ACHN (cell line): Measurements from ENCODE around the gene CNBP.
"Not testable (repeated sequence)": the region's sequence is repeated elsewhere in the genome, so short reads cannot be mapped to it uniquely, and the experiment has no call there.

ENCODE experiments used
- DNase-seq: peaks from one replicate; pipeline ENCODE4 v3.0.0-alpha.2; 2015
- in situ Hi-C: cut with HindIII; loops from 2 replicates; pipeline ENCODE4 v1.10.0; 2017; ENCODE audit warnings: low sequenced_read_pairs, low pct_ligation_motif_present, low pct_unique_long_range_greater_than_20kb

CNBP gene

GRCh38 chr3:129183569-129184395, at the start of gene CNBP:
Gene CNBP, minus strand, starts transcription at chr3:129183896. Its CDS starts 12,139 bp downstream, at chr3:129171757.
- in situ Hi-C loops, result no loop called here
- peak; percentile 92 for DNase-seq

- in situ Hi-C loops, result no loop called here
- no peak for DNase-seq
Measured at GRCh38 chr3:129231331-129232119, 47.8 kb upstream of the CNBP start.

- in situ Hi-C loops, result no loop called here
- DNase-seq, result peak; percentile 54
Measured at GRCh38 chr3:129230311-129231019, 46.8 kb upstream of the CNBP start.

DNA sequence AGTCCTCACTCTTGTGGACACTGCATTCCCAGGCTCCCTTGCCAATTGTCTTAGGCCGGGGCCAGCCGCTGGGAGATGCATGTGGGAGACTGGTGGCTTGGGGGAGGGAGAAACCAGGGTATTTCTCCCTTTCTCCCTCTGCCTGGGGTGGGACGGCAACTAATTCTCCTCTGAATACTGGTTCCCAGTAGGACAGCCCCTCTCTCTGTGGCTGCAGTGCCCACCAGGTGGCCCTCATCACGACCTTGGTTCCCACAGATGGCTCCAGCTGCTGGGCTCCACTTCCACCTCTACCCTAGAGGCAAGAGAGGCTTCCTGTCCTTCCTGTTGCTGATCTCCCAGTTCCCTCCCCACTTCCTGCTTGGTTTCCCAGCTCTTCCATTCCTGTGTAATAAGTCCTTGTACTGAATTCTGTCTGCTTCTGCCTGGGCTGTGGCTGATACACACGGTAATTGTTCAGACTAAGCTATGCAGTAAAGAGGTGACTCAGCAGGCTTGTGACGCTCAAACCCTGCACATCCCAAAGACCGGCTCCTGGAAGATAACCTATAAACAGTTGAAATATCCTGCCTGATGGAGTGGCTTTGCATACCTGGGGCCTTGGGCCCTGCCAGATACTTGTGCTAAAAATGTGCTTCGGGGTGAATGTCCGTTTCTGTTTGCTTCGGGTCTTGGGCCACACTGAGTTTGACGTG, 45.3 kb upstream of the CNBP start:
- in situ Hi-C loops, result no loop called here
- DNase-seq, result peak; percentile 14

- peak; percentile 81 for DNase-seq
- in situ Hi-C loops, result no loop called here
Measured at GRCh38 chr3:129226374-129226773, 42.7 kb upstream of the CNBP start.

GRCh38 chr3:129224984-129225393, 41.3 kb upstream of the CNBP start:
- in situ Hi-C loops, result no loop called here
- peak; percentile 54 for DNase-seq

- DNase-seq, in situ Hi-C loops: not testable (repeated sequence)
Measured at GRCh38 chr3:129224387-129224786, 40.7 kb upstream of the CNBP start.

- DNase-seq, result no peak
- in situ Hi-C loops, result no loop called here
Measured at GRCh38 chr3:129218742-129219141, 35.0 kb upstream of the CNBP start.

DNA sequence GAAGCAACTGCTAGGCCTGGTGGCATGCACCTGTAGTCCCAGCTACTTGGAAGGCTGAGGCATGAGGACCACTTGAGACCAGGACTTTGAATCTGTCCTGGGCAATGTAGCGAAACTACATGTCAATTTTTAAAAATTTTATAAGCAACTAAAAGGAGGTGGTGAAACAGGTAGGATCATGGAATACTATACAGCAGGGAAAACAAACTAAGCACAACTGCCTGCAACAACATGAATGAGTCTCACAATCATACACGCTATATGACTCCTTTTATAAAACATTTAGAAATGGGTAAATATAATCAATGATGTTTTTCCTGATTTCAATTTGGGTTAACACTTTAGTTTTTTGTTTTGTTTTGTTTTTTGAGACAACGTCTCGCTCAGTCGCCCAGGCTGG, 29.5 kb upstream of the CNBP start:
- in situ Hi-C loops, result no loop called here

GRCh38 chr3:129211772-129212171, 28.1 kb upstream of the CNBP start:
- in situ Hi-C loops, result no loop called here
- peak; percentile 87 for DNase-seq

More for the DNA sequence above, 29.5 kb upstream of the CNBP start:
- no peak for DNase-seq

DNA sequence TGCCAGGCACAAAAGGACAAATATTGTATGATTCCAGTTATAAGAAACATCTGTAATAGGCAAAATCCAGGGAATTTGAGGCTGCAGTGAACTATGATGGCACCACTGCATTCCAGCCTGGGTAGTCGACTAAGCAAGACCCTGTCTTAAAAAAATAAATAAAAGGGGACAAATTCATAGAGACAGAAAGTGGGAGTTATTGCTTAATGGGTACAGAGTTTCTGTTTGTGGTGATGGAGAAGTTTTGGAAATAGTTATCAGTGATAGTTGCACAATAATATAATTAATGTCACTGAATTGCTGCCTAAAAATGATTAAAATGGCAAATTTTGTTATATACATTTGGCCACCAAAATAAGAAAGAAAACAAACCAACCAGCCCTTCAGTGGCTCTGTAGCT, 27.6 kb upstream of the CNBP start:
- DNase-seq, result no peak
- in situ Hi-C loops, result no loop called here

- in situ Hi-C loops, result no loop called here
- no peak for DNase-seq
Measured at GRCh38 chr3:129207479-129207878, 23.8 kb upstream of the CNBP start.

DNA sequence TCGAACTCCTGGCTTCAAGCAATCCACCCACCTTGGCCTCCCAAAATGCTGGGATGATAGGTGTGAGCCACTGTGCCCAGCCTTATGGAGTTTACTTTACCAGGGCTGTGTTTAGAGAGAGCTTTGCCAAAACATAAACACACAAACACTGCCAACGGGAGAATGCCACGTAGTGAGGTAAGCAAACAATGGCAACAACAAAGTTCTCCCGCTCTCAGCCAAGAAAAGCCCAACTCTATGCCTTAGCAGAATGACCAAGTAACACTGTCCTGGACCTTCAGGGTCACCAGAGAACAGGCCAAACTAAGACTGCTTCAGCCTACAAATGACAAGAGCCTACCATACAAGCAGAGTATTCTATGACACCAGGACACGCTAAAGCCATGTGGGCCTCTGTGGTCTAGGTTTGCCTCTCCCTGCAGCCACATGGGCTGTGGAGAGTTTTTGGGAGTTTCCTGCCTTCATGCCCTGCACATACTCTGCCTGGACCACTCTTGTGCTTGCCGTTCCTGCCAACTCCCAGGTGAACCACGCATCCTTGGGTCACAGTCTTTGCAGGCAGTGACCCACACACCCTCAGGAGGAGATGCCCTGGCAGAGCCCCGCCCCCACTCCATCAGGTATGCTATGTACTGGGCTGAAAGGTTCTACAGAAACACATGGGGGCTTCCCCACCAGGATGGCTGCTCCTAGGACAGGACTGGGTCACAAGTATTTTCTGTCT, 21.6 kb upstream of the CNBP start:
- DNase-seq, result no peak
- in situ Hi-C loops, result no loop called here

GRCh38 chr3:129204473-129204872, 20.8 kb upstream of the CNBP start:
- DNase-seq, result no peak
- in situ Hi-C loops, result no loop called here

GRCh38 chr3:129199366-129199765, 15.7 kb upstream of the CNBP start:
- DNase-seq, result no peak
- in situ Hi-C loops, result no loop called here

DNA sequence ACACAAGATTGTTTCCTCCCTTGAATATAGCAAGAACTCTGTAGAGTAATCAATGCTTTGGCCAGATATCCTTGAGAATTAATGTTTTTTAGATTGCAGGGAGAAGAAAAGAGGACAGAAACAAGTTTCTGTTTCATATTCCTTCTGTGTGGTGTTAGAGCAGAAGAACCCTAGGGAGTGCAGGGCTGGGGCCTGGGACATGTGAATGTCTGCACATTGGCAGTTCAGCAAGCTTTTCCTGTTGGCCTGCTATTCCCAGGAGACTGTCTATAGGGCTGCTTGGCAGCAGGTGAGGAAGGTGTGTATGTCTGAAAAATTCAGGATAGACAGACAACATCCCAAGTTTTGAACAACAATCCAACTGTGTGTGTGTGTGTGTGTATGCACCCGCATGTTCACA, 13.6 kb upstream of the CNBP start:
- in situ Hi-C loops, result no loop called here
- no peak for DNase-seq

GRCh38 chr3:129196601-129197000, 12.9 kb upstream of the CNBP start:
- in situ Hi-C loops, result no loop called here
- no peak for DNase-seq

- in situ Hi-C loops, result no loop called here
- peak; percentile 82 for DNase-seq
Measured at GRCh38 chr3:129195731-129196256, 12.1 kb upstream of the CNBP start.
